ENCODE measurements around the gene VPS37B. TPM values are rescaled to one million over a fixed set of nuclear protein-coding genes. Genes with fewer than 3 reads are reported as not detected.

VPS37B gene
- total and polyA plus RNA-seq, 10 of the 15 experiments (the other 5 are each of a cell fraction or from before 2014, with no cell fraction given), result 0.66 to 68.6 (median 39.6) TPM

DNA sequence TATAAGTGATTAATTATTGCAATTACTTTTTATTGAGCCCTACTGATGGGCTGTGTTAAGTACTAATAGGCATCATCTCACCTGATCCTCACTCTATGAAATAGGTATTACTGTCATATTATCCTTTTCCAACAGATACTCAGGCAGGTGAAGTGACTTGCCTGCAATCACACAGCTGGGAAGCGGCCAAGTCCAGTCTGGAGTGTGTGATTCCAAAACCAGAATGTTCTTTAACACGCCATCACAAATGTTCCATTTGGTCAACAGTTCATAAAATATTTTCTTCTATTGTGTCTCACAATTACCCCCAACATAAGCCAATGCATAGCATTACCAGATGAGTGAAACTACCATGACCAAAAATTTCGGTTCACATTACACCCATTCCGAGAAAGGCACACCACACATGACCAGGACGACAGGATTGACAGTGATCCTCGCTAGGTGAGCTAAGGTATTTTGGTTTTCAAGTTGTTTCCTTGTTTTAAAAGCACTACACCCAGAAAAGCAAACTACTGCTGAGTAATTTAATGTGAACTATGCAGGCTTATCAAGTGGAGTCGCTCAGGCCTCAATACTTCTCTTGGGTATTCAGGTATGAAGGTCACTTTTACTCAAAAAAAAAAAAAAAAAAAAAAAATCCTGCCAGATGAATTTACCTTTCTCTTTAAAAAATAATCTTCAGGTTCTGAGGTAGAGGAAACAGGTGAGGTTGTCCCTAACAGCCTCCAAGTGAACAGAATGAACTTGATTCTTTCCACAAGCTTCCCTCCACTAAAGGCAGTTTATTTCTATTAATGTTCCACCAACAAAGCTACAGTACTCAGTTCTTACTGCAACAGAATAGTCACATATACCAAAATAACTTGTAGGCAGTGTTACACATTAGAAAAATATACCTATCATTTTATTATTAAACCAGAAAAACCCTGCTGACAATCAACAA lies 2.4 kb downstream of the VPS37B start (continued):
- TF ChIP-seq, protein P1, sequence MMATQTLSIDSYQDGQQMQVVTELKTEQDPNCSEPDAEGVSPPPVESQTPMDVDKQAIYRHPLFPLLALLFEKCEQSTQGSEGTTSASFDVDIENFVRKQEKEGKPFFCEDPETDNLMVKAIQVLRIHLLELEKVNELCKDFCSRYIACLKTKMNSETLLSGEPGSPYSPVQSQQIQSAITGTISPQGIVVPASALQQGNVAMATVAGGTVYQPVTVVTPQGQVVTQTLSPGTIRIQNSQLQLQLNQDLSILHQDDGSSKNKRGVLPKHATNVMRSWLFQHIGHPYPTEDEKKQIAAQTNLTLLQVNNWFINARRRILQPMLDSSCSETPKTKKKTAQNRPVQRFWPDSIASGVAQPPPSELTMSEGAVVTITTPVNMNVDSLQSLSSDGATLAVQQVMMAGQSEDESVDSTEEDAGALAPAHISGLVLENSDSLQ (IDR thresholded peaks at IDR 0.05), result peak; percentile 55; the same call in 1 of the 2 replicates
- TF ChIP-seq ZNF207 (IDR thresholded peaks at IDR 0.05; ENCODE audit: borderline replicate concordance), result no peak
- TF ChIP-seq MYC (IDR thresholded peaks at IDR 0.05; ENCODE audit: insufficient read depth, insufficient read length, insufficient replicate concordance, low read length, severe bottlenecking), result no peak
- TF ChIP-seq STAT3 (IDR thresholded peaks at IDR 0.05; ENCODE audit: low read depth, low read length), result no peak
- no peak for TF ChIP-seq HDAC6 (IDR thresholded peaks at IDR 0.05; ENCODE audit: unreplicated experiment)
- peak; percentile 79 for TF ChIP-seq EED (IDR thresholded peaks at IDR 0.05; ENCODE audit: low read depth)
- no peak for TF ChIP-seq TCF3 (IDR thresholded peaks at IDR 0.05; ENCODE audit: borderline replicate concordance, insufficient read depth, low read depth, low read length)
- TF ChIP-seq, protein P2, sequence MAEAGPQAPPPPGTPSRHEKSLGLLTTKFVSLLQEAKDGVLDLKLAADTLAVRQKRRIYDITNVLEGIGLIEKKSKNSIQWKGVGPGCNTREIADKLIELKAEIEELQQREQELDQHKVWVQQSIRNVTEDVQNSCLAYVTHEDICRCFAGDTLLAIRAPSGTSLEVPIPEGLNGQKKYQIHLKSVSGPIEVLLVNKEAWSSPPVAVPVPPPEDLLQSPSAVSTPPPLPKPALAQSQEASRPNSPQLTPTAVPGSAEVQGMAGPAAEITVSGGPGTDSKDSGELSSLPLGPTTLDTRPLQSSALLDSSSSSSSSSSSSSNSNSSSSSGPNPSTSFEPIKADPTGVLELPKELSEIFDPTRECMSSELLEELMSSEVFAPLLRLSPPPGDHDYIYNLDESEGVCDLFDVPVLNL (IDR thresholded peaks at IDR 0.05; ENCODE audit: low read depth, low read length), result no peak
- TF ChIP-seq SUZ12 (IDR thresholded peaks at IDR 0.05; ENCODE audit: unreplicated experiment), result no peak
- no peak for TF ChIP-seq MEF2B (IDR thresholded peaks at IDR 0.05; ENCODE audit: partially characterized antibody, poor library complexity, severe bottlenecking)
- no peak for TF ChIP-seq ZBED1 (IDR thresholded peaks at IDR 0.05; ENCODE audit: borderline replicate concordance)
- TF ChIP-seq TBL1XR1 (IDR thresholded peaks at IDR 0.05; ENCODE audit: low read depth, low read length), result no peak
- TF ChIP-seq MYB (IDR thresholded peaks at IDR 0.05; ENCODE audit: borderline replicate concordance, low read depth, low read length), result no peak
- TF ChIP-seq RCOR1 (conservative IDR thresholded peaks at IDR 0.05; ENCODE audit: low read depth, low read length), result no peak
- TF ChIP-seq CHD2 (IDR thresholded peaks at IDR 0.05; ENCODE audit: borderline replicate concordance, low read depth, low read length), result no peak
- TF ChIP-seq SMARCA5 (IDR thresholded peaks at IDR 0.05), result no peak
- TF ChIP-seq, protein P3, sequence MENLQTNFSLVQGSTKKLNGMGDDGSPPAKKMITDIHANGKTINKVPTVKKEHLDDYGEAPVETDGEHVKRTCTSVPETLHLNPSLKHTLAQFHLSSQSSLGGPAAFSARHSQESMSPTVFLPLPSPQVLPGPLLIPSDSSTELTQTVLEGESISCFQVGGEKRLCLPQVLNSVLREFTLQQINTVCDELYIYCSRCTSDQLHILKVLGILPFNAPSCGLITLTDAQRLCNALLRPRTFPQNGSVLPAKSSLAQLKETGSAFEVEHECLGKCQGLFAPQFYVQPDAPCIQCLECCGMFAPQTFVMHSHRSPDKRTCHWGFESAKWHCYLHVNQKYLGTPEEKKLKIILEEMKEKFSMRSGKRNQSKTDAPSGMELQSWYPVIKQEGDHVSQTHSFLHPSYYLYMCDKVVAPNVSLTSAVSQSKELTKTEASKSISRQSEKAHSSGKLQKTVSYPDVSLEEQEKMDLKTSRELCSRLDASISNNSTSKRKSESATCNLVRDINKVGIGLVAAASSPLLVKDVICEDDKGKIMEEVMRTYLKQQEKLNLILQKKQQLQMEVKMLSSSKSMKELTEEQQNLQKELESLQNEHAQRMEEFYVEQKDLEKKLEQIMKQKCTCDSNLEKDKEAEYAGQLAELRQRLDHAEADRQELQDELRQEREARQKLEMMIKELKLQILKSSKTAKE (IDR thresholded peaks at IDR 0.05; ENCODE audit: low read depth, poor library complexity, severe bottlenecking), result no peak
- no peak for TF ChIP-seq RB1 (IDR thresholded peaks at IDR 0.05; ENCODE audit: borderline replicate concordance)
- peak; percentile 23; the same call in 1 of the 2 replicates for TF ChIP-seq FOXM1 (IDR thresholded peaks at IDR 0.05; ENCODE audit: low read depth, low read length)
- peak; percentile 30 for TF ChIP-seq JUNB (IDR thresholded peaks at IDR 0.05)
- no peak for TF ChIP-seq ATF7 (IDR thresholded peaks at IDR 0.05; ENCODE audit: low read depth)
- TF ChIP-seq IRF4 (IDR thresholded peaks at IDR 0.05; ENCODE audit: low read depth, low read length), result no peak
- TF ChIP-seq ZZZ3 (IDR thresholded peaks at IDR 0.05; ENCODE audit: control insufficient read depth, insufficient read length, low read depth), result no peak
- TF ChIP-seq JUND (IDR thresholded peaks at IDR 0.05; ENCODE audit: low read depth, low read length), result no peak
- no peak for TF ChIP-seq KDM1A (IDR thresholded peaks at IDR 0.05; ENCODE audit: borderline replicate concordance)
- TF ChIP-seq NFYA (IDR thresholded peaks at IDR 0.05; ENCODE audit: borderline replicate concordance, low read depth, low read length), result no peak
- TF ChIP-seq YBX1 (IDR thresholded peaks at IDR 0.05), result no peak

Data from GM12878 (cell line).